SU-DHL-6 (cell line): Measurements from ENCODE around the gene RAP2B.

Source experiments
- H2AFZ ChIP-seq: fragments of 200-600 bp; sonication (generic); 2 replicates; pipeline ENCODE4 v1.6.1; 2014; ENCODE audit warnings: low read depth, mild to moderate bottlenecking, moderate library complexity, mixed read lengths, antibody characterized with exemption, low read length; ENCODE audit not compliant: severe bottlenecking
- H3F3A ChIP-seq: fragments of 200-600 bp; shearing (Covaris generic); 2 replicates; pipeline ENCODE4 v1.6.0; 2016; ENCODE audit warnings: antibody characterized with exemption, mild to moderate bottlenecking; ENCODE audit not compliant: insufficient read depth
- H3K27ac ChIP-seq: fragments of 200-600 bp; sonication (generic); 2 replicates; pipeline ENCODE4 v1.5.1; 2016; ENCODE audit warnings: low read depth, mild to moderate bottlenecking, low read length, moderate library complexity, mixed read lengths
- H3K27me3 ChIP-seq: fragments of 200-600 bp; sonication (generic), shearing (Covaris generic); 2 replicates; pipeline ENCODE4 v1.6.0; 2014; ENCODE audit warnings: mild to moderate bottlenecking, low read length
- H3K36me3 ChIP-seq: fragments of 200-600 bp; sonication (generic); 2 replicates; pipeline ENCODE4 v1.6.1; 2014; ENCODE audit warnings: mild to moderate bottlenecking, low read length, mixed read lengths
- H3K4me2 ChIP-seq: fragments of 300-600, 200-600 bp; shearing (Covaris generic), sonication (generic); 2 replicates; pipeline ENCODE4 v1.6.0; 2014; ENCODE audit warnings: low read length, low read depth, mild to moderate bottlenecking; ENCODE audit not compliant: poor library complexity, severe bottlenecking
- H3K4me3 ChIP-seq: fragments of 200-600 bp; sonication (generic); 2 replicates; pipeline ENCODE4 v1.5.1; 2014; ENCODE audit warnings: antibody characterized with exemption, low read length, mild to moderate bottlenecking, mixed read lengths; ENCODE audit not compliant: insufficient read depth, poor library complexity, severe bottlenecking
- H3K79me2 ChIP-seq: fragments of 200-600 bp; sonication (generic); 2 replicates; pipeline ENCODE4 v1.6.1; 2014; ENCODE audit warnings: mild to moderate bottlenecking, low read length, moderate library complexity; ENCODE audit not compliant: insufficient read depth
- H3K9ac ChIP-seq: fragments of 200-600 bp; sonication (generic); 2 replicates; pipeline ENCODE4 v1.7.0; 2014; ENCODE audit warnings: mild to moderate bottlenecking, low read length
- H3K9me2 ChIP-seq: fragments of 200-600 bp; sonication (generic); replicated peaks from 2 replicates; pipeline ENCODE4 v1.6.1; 2014; ENCODE audit warnings: low read length; ENCODE audit not compliant: insufficient read depth
- H3K9me3 ChIP-seq: fragments of 200-600 bp; sonication (generic); 2 replicates; pipeline ENCODE4 v1.6.1; 2014; ENCODE audit warnings: low read length, mixed read lengths; ENCODE audit not compliant: insufficient read depth
- H4K20me1 ChIP-seq: fragments of 200-600 bp; sonication (generic); 2 replicates; pipeline ENCODE4 v1.6.1; 2014; ENCODE audit warnings: low read depth, mild to moderate bottlenecking, antibody characterized with exemption, low read length, moderate library complexity, mixed read lengths
- EZH2phosphoT487 ChIP-seq: fragments of 200-600 bp; sonication (generic), shearing (Covaris generic); conservative IDR thresholded peaks from 2 replicates; pipeline ENCODE4 v1.6.1; 2018; ENCODE audit warnings: mild to moderate bottlenecking, antibody characterized with exemption, low read length, moderate library complexity, mixed read lengths
- TF ChIP-seq, protein P1 (sequence below): fragments of 200-600 bp; sonication (generic); IDR thresholded peaks from one replicate; pipeline ENCODE4 v1.5.1; 2017; ENCODE audit warnings: antibody characterized with exemption, mild to moderate bottlenecking, low read length, moderate library complexity; ENCODE audit not compliant: insufficient read depth, poor library complexity, severe bottlenecking

RAP2B gene

DNA sequence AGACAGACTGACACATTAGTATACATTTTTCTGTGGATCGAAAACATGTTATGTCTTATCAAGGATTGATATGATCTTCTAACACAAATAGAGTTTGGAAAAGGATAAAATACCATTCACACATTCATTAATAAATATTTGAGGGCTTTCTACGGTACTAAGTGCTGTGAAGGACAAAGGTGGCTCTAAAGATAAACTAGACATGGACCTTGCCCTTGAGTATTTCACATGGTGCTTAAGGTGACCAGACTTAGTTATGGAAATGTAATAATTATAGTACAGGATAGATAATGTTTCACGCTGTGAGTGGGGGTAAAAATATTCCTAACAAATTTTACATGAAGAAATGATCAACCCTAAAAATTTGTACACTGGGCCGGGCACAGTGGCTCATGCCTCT, 3.8 kb upstream of the RAP2B start:
- Histone ChIP-seq H2AFZ (no peak overlapping the region), H3K27me3 (no peaks in the 10 kb centered on the region), H3K4me3 (no peak overlapping the region), H3K9me3 (no peaks in the 10 kb centered on the region), H3K79me2 (peaks cover 10% of the 10 kb centered on the region), H3K9ac (no peak overlapping the region), H3K4me2 (no peak overlapping the region), H3K27ac (no peak overlapping the region), H3K9me2 (no peaks in the 10 kb centered on the region), H4K20me1 (no peaks in the 10 kb centered on the region), H3K36me3 (no peaks in the 10 kb centered on the region), H3F3A (no peaks in the 10 kb centered on the region)
- TF ChIP-seq EZH2phosphoT487 = no peak
- TF ChIP-seq, protein P1, sequence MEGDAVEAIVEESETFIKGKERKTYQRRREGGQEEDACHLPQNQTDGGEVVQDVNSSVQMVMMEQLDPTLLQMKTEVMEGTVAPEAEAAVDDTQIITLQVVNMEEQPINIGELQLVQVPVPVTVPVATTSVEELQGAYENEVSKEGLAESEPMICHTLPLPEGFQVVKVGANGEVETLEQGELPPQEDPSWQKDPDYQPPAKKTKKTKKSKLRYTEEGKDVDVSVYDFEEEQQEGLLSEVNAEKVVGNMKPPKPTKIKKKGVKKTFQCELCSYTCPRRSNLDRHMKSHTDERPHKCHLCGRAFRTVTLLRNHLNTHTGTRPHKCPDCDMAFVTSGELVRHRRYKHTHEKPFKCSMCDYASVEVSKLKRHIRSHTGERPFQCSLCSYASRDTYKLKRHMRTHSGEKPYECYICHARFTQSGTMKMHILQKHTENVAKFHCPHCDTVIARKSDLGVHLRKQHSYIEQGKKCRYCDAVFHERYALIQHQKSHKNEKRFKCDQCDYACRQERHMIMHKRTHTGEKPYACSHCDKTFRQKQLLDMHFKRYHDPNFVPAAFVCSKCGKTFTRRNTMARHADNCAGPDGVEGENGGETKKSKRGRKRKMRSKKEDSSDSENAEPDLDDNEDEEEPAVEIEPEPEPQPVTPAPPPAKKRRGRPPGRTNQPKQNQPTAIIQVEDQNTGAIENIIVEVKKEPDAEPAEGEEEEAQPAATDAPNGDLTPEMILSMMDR = no peak

DNA sequence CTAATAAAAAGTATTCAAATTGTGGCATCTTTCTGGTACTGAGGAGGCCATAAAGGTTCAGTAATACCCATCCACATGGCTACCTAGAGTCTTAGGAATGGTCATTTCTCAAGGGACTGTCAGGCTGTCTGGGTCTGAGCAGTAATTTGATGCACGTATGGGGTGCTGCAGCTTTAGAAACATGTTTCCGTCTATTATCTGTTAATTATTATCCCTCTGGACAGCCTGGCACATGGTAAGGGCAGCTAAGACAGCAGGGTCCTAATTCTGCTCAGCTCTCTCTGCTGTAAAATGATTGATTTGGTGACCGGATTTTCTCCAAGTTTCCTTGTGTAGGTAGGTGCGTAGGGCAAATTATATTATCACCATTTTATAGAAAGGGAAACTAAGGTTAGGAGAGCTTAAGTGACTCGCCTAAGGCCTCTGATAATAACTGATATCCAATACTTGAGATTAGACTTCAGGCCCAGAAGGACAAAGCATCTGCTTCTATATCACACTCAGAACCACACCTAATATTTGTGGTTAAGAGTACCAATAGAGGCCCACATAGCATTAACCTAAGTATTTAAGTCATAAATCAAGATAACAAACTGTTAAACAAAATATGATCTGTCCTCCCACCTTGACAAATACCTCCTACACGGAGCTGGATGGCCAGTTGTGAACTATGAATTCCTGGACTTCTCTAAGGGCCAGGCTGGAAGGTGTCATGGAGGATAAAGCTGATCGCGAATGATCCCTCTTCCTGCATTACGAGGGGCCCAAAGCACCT, 2.9 kb upstream of the RAP2B start:
- Histone ChIP-seq H3F3A (no peaks in the 10 kb centered on the region), H3K9me2 (no peaks in the 10 kb centered on the region), H3K27ac (no peak overlapping the region), H3K9ac (no peak overlapping the region), H3K79me2 (peaks cover 20% of the 10 kb centered on the region), H3K4me3 (no peak overlapping the region), H3K9me3 (no peaks in the 10 kb centered on the region), H4K20me1 (peaks cover 7% of the 10 kb centered on the region; the same call in 1 of the 2 replicates), H3K4me2 (no peak overlapping the region), H2AFZ (no peak overlapping the region), H3K36me3 (no peaks in the 10 kb centered on the region), H3K27me3 (no peaks in the 10 kb centered on the region)
- TF ChIP-seq, protein P1 = no peak
- no peak for TF ChIP-seq EZH2phosphoT487

DNA sequence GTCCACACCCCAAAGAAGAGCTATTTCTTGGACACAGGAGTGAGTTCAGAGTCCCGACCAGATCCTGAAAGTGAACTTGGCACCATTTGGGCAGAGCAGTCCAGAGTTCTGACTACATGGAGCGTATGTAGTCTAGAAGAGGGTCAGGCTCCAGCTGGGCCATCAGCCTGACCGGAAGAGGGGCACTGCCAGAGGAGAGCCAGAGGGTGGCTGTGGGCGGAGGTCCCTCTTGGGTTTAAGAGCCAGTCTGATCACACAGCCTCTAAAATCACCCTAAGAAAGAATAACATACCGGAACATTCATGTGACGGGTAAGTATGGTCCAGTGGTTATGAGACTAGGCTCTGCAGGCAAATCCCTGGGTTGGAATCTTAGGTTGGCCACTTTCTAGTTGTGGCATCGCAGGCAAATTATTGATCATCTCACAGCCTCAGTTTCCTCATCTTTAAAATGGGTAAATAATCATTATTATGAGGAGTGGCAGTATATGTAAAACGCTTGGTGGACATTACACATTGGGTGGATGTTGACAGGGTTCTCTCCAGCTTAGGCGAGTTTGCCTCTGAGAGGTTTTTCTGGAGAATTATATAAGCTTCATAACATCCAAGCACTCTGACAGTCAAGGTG, 2.1 kb upstream of the RAP2B start:
- H3K9me3 ChIP-seq = no peaks in the 10 kb centered on the region
- H2AFZ ChIP-seq = peak overlapping the region; percentile 39
- H3F3A ChIP-seq = no peaks in the 10 kb centered on the region; the same call in 1 of the 2 replicates
- TF ChIP-seq EZH2phosphoT487 = no peak
- TF ChIP-seq, protein P1 = no peak
- H3K4me2 ChIP-seq = peak overlapping the region; percentile 66
- H3K9me2 ChIP-seq = no peaks in the 10 kb centered on the region
- H3K27me3 ChIP-seq = no peaks in the 10 kb centered on the region
- H3K4me3 ChIP-seq = peak overlapping the region; percentile 58
- H3K36me3 ChIP-seq = no peaks in the 10 kb centered on the region
- peaks cover 13% of the 10 kb centered on the region for H4K20me1 ChIP-seq
- H3K79me2 ChIP-seq = peaks cover 27% of the 10 kb centered on the region
- peak overlapping the region; percentile 67 for H3K9ac ChIP-seq
- peak overlapping the region; percentile 62 for H3K27ac ChIP-seq
